ENCODE measurements around the gene TMEM236.
A peak's percentile ranks its signal among the peaks of the same experiment; 100 is the strongest.

The TMEM236 gene, protein sequence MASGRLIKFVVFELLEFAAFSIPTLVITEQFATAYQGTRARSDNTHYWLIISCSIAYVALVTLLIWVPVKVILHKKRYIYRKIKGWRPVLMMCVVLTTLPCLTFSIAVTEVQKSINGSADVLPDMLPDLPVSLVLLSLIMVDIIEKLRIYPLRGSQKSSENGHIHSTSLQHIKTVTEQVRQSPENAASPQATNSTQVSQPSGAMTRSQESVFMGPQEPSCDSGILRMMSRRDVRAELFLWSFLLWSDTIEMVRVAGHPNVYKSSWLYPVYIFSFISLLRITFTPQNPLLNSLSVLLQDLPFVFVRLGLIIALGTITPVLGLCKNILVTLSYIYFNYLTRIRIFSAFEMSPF

DNA sequence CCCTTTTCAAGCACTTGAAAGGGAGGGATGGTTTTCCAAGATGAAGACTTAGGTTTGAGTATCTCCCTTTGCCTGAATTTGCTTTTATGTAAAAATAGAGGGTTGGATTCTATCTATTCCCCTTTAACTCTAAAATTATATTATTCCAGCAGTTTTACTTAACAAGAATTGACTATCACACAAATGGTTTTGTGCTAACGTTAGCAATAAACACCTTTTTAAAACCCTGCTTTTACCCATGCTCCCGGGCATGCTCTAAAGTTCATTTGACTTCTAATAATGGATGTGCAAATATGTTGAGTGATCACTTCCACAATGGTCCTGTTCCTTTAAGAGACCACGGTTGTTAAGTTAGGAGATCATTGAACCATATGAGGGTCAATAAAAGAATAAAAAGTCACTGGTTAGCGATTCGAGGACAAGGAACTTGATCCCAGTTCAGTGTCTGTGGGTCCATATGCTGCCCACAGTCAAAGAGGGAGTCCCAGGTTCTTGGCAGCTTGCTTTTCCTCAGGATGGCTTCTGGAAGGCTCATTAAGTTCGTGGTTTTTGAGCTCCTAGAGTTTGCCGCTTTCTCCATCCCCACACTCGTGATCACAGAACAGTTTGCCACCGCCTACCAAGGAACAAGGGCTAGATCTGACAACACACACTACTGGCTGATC is at the start of gene TMEM236:
Gene TMEM236 (plus strand): TSS at position 421 of the 665 bp plus-strand sequence. CDS start 95 bp downstream, at position 516.
- TF ChIP-seq, protein P1, sequence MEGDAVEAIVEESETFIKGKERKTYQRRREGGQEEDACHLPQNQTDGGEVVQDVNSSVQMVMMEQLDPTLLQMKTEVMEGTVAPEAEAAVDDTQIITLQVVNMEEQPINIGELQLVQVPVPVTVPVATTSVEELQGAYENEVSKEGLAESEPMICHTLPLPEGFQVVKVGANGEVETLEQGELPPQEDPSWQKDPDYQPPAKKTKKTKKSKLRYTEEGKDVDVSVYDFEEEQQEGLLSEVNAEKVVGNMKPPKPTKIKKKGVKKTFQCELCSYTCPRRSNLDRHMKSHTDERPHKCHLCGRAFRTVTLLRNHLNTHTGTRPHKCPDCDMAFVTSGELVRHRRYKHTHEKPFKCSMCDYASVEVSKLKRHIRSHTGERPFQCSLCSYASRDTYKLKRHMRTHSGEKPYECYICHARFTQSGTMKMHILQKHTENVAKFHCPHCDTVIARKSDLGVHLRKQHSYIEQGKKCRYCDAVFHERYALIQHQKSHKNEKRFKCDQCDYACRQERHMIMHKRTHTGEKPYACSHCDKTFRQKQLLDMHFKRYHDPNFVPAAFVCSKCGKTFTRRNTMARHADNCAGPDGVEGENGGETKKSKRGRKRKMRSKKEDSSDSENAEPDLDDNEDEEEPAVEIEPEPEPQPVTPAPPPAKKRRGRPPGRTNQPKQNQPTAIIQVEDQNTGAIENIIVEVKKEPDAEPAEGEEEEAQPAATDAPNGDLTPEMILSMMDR (conservative IDR thresholded peaks at IDR 0.05): no peak
- no peak within 1 kb of the TSS for H3K27ac ChIP-seq

DNA sequence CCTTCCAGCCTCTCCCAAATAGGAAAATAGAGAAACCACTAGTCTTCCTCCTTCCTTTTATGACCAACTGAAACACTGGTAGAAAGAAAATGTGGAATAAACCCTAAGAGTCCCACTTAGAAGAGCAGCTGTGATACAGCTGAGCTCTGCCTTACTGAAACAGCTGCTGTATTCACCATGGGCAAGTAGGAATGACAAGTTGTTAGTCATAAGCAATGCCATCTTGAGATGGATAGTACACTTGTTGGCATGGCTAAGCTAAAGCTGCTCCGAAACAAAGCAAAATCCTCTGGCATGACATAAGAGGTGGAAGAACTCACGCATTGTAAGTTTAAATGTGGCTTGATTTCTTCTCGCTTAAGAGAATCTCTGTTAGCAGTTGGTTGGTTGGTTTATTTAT is 48.3 kb upstream of the TMEM236 start:
- no peak overlapping the region for H3K27ac ChIP-seq
- TF ChIP-seq, protein P1 (conservative IDR thresholded peaks at IDR 0.05): no peak

DNA sequence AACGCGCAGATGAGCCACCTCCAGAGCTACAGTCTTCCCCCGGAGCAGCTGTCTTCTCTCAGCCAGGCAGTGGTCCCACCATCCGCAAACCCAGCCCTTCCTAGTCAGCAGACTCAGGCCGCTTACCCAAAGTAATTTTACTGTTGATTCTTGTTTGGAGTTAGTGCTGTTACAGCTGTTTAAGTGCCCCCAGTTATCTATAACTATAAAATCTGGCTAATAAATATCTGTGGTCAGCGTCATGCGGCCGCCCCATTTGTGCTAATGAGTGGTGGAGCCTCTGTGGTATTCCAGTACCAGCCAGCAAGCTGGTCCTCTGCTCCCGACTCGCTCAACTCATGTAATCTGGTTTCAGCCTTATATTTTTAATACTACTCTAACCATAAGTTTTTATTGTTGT is 43.2 kb upstream of the TMEM236 start:
- H3K27ac ChIP-seq: peak overlapping the region; percentile 75
- TF ChIP-seq, protein P1 (conservative IDR thresholded peaks at IDR 0.05): no peak

DNA sequence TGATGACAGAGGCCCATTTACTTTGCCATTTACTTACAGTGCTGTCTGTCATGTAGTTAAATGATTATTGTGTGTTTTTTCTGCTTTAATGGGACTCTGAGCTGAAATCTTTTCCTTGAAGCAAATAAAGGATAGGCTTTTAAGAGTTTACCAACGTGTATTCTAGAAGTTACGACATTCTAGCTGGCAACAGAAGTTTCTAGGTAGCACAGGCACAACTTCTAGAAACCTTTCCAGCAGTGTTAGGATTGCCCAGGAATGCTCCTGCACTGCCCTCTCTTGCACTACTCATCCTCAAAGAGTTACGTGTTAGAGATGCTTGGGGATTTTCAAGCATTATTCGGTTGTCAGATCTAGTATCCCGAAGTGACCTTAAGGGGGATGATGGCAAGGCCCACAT is 42.5 kb upstream of the TMEM236 start:
- peak overlapping the region; percentile 75 for H3K27ac ChIP-seq
- TF ChIP-seq, protein P1 (conservative IDR thresholded peaks at IDR 0.05): no peak

DNA sequence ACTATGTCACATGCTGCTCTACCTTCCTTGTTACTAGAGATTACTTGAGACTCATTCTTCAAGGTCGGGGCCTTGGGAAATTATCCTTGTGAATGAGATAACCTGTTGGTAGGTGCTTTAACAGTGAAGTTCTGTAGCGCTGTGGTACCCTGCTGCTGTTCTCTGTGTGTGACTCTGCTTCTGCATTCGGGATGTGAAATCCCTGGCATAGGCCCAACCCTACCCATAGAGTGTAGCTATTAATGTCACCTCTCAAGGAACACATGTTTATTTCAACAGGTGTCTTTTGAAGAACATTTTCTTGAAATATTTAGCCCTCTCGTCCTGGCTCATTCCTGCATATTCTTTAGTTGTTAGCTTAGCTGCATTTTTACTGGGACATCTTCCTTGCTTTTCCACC is 41.8 kb upstream of the TMEM236 start:
- TF ChIP-seq, protein P1 (conservative IDR thresholded peaks at IDR 0.05): no peak
- peak overlapping the region; percentile 75 for H3K27ac ChIP-seq

DNA sequence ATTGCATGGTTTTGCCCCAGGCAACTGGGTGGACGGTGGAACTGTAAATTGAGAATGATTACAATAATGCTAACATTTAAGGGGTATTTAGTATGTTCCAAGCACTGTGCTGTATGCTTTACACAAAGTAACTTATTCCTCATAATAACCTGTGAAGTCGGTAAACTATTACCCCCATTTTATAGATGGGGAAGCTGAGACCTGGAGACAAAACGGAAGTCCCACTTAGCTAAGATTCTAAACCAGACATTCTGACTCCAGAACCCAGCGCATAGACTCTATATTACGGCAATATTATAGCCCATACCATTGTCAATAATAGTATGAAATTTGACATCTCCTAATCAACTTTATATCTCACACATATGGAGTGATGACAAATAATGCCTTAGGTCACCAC is 39.9 kb upstream of the TMEM236 start:
- TF ChIP-seq, protein P1 (conservative IDR thresholded peaks at IDR 0.05): no peak

DNA sequence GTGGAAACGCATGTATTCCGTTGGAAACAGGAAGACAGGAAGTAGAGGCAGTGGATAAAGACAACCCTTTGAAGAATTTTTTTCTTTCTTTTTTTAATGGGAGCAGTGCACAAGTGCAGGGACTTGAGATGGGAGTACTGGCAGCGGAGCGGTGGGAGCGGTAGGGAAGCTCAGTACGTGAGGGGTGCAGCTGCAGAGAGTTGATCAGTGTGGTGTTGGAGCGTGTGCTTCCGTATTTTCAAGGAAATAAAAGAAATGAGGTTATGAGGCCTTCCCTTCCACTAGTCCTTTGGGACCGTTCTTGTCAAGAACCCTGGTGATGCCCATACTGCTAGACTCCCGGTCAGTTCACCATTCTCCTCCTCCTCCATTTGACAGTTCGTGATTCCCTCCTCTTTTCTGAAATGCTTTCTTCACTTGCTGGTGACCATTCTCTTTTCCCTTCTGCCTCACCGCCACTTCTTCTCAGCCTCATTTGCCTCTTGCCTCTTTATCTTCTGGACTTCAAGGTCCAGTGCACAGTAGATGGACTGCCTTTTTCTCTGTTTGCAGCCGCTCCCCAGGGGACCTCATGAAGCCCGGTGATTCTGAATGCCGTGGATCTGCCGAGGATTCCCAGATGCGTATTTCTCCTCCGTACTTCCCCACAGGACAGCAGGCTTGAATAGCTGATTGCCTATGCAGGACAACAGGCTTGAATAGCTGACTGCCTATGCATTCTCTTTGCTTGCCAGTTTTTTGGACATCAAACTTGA is 39.1 kb upstream of the TMEM236 start:
- H3K27ac ChIP-seq: no peak overlapping the region
- TF ChIP-seq, protein P1 (conservative IDR thresholded peaks at IDR 0.05): no peak

More for the DNA sequence above, 39.9 kb upstream of the TMEM236 start:
- H3K27ac ChIP-seq: no peak overlapping the region

Data from VCaP (cell line).